HEK293 (cell line): ENCODE data around the gene TIAM1.

Experiments used
- CTCF ChIA-PET: fragments of 350-600 bp; formaldehyde crosslinking; extraction: SDS; loops from one replicate; lab custom pipeline; 2021; ENCODE audit warnings: antibody characterized with exemption; lab: Yijun Ruan, JAX
- POLR2A ChIA-PET: fragments of 300-600 bp; formaldehyde crosslinking; extraction: SDS; loops from one replicate; lab custom pipeline; 2020; ENCODE audit warnings: antibody characterized with exemption, inconsistent platforms; lab: Yijun Ruan, JAX
- H3K27ac ChIP-seq: fragments of 200-500 bp; sonication (Bioruptor generic); 2 replicates; pipeline ENCODE4 v1.5.1; 2014; ENCODE audit warnings: low read depth, low read length, control low read depth, inconsistent platforms; ENCODE audit errors: extremely low read depth
- H3K36me3 ChIP-seq, 2 experiments: fragments of 200-500 bp in 1 of 2; sonication (Bioruptor generic) in 1 of 2; 1 replicate in 1 of 2; 2 replicates in 1 of 2; pipeline ENCODE4 v1.5.1; 2014 to 2017; ENCODE audit warnings: inconsistent platforms in 2 of 2, low read length in 2 of 2; ENCODE audit not compliant: control insufficient read depth in 2 of 2, insufficient read depth in 1 of 2
- H3K4me1 ChIP-seq: fragments of 200-500 bp; sonication (Bioruptor generic); 2 replicates; pipeline ENCODE4 v1.5.1; 2014; ENCODE audit warnings: mild to moderate bottlenecking, low read length, inconsistent platforms; ENCODE audit not compliant: control insufficient read depth, insufficient read depth
- H3K4me3 ChIP-seq: 2 replicates; pipeline ENCODE4 v1.5.1; 2011; ENCODE audit warnings: low read depth, mild to moderate bottlenecking, control low read depth, low read length, moderate library complexity
- H3K9me3 ChIP-seq: fragments of 200-500 bp; sonication (Bioruptor generic); 2 replicates; pipeline ENCODE4 v1.5.1; 2014; ENCODE audit warnings: low read depth, low read length, inconsistent platforms; ENCODE audit not compliant: control insufficient read depth, insufficient read depth
- GFI1B ChIP-seq: fragments of 450-650 bp; formaldehyde crosslinking; IDR thresholded peaks from 2 replicates; pipeline ENCODE4 v1.5.1; 2016; ENCODE audit warnings: missing biosample characterization, missing genetic modification characterization
- HOXC10 ChIP-seq: sonication (generic); formaldehyde crosslinking; IDR thresholded peaks from 2 replicates; pipeline ENCODE4 v1.8.1; 2023; ENCODE audit warnings: mild to moderate bottlenecking, missing genetic modification reagents
- HOXD13 ChIP-seq: sonication (generic); formaldehyde crosslinking; IDR thresholded peaks from 2 replicates; pipeline ENCODE4 v1.8.0; 2022; ENCODE audit warnings: missing genetic modification reagents, borderline replicate concordance
- RBAK ChIP-seq: fragments of 450-650 bp; formaldehyde crosslinking; IDR thresholded peaks from 2 replicates; pipeline ENCODE4 v1.5.1; 2016; ENCODE audit warnings: missing biosample characterization, missing genetic modification characterization
- SETDB1 ChIP-seq: IDR thresholded peaks from one replicate; pipeline ENCODE4 v1.6.1; 2017; ENCODE audit warnings: mild to moderate bottlenecking, low read length, moderate library complexity, mixed read lengths; ENCODE audit not compliant: insufficient read length
- ZNF112 ChIP-seq: fragments of 450-650 bp; formaldehyde crosslinking; IDR thresholded peaks from 2 replicates; pipeline ENCODE4 v1.5.0; 2017; ENCODE audit warnings: missing biosample characterization, missing genetic modification characterization
- ZNF169 ChIP-seq: fragments of 450-650 bp; formaldehyde crosslinking; IDR thresholded peaks from 2 replicates; pipeline ENCODE4 v1.5.1; 2016; ENCODE audit warnings: missing biosample characterization, missing genetic modification characterization
- ZNF211 ChIP-seq: fragments of 450-650 bp; formaldehyde crosslinking; IDR thresholded peaks from 2 replicates; pipeline ENCODE4 v1.5.1; 2016; ENCODE audit warnings: low read depth, missing biosample characterization, missing genetic modification characterization
- ZNF426 ChIP-seq: fragments of 450-650 bp; formaldehyde crosslinking; IDR thresholded peaks from 2 replicates; pipeline ENCODE4 v1.5.1; 2017; ENCODE audit warnings: missing biosample characterization, missing genetic modification characterization, mild to moderate bottlenecking, inconsistent platforms, moderate library complexity
- ZNF501 ChIP-seq: fragments of 450-650 bp; formaldehyde crosslinking; IDR thresholded peaks from 2 replicates; pipeline ENCODE4 v1.5.1; 2016; ENCODE audit warnings: missing biosample characterization, missing genetic modification characterization
- ZNF530 ChIP-seq: fragments of 450-650 bp; formaldehyde crosslinking; IDR thresholded peaks from 2 replicates; pipeline ENCODE4 v1.5.1; 2016; ENCODE audit warnings: low read depth, missing biosample characterization, missing genetic modification characterization
- ZNF558 ChIP-seq: fragments of 450-650 bp; formaldehyde crosslinking; IDR thresholded peaks from 2 replicates; pipeline ENCODE4 v1.5.1; 2016; ENCODE audit warnings: missing biosample characterization, missing genetic modification characterization
- ZNF621 ChIP-seq: fragments of 450-650 bp; formaldehyde crosslinking; IDR thresholded peaks from 2 replicates; pipeline ENCODE4 v1.5.1; 2017; ENCODE audit warnings: missing biosample characterization, missing genetic modification characterization
- ZNF629 ChIP-seq: fragments of 450-650 bp; formaldehyde crosslinking; IDR thresholded peaks from 2 replicates; pipeline ENCODE4 v1.5.1; 2017; ENCODE audit warnings: missing biosample characterization, missing genetic modification characterization
- ZNF76 ChIP-seq: fragments of 450-650 bp; formaldehyde crosslinking; IDR thresholded peaks from 2 replicates; pipeline ENCODE4; 2016; ENCODE audit warnings: low read depth, missing biosample characterization, missing genetic modification characterization, borderline replicate concordance
- TF ChIP-seq, protein P1 (sequence below): fragments of 450-650 bp; formaldehyde crosslinking; IDR thresholded peaks from 2 replicates; pipeline ENCODE4 v1.5.1; 2016; ENCODE audit warnings: missing biosample characterization, missing genetic modification characterization
- TF ChIP-seq, protein P2 (sequence below): fragments of 450-650 bp; formaldehyde crosslinking; IDR thresholded peaks from 2 replicates; pipeline ENCODE4 v1.5.1; 2016; ENCODE audit warnings: missing biosample characterization, missing genetic modification characterization
- TF ChIP-seq, protein P3 (sequence below): fragments of 450-650 bp; IDR thresholded peaks from 2 replicates; pipeline ENCODE4 v1.5.1; 2018; ENCODE audit warnings: missing biosample characterization, mild to moderate bottlenecking, missing genetic modification characterization
- TF ChIP-seq, protein P4 (sequence below): fragments of 450-650 bp; formaldehyde crosslinking; IDR thresholded peaks from 2 replicates; pipeline ENCODE4 v1.5.1; 2017; ENCODE audit warnings: missing biosample characterization, mild to moderate bottlenecking, missing genetic modification characterization, moderate library complexity

TIAM1 gene

DNA sequence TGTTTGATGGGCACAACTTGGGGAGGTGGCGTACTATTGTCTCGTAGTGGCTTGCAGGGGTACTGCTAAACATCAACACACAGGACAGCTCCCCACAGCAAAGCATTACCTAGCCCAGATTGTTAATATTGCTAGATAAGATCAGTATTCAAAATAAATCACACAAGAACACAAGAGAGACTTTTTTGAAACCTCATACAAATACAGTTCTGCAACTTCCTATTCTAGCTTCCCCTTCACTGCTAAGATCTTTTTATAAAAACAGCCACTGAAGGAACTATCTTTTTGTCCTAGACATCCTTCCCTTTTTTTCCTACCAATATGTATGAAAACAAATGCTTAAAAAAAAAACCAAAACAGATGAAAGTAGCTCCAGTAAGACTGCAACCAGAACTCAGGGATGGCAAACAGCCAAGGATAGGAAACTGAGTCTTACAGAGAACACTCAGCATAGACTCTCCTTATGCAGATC is 167.9 kb downstream of the TIAM1 start:
- H3K27ac ChIP-seq: no peak overlapping the region
- H3K4me1 ChIP-seq: no peaks in the 10 kb centered on the region
- H3K9me3 ChIP-seq: no peaks in the 10 kb centered on the region
- TF ChIP-seq HOXD13 (no peak), ZNF629 (tag by site-specific recombination) (no peak), ZNF211 (no peak), ZNF426 (tag by site-specific recombination) (no peak), GFI1B (no peak), SETDB1 (no peak), ZNF558 (tag by site-specific recombination) (no peak), HOXC10 (CRISPR knock-in tag) (no peak), ZNF112 (tag by site-specific recombination) (no peak), RBAK (tag by site-specific recombination) (no peak), ZNF169 (no peak), ZNF621 (no peak), ZNF76 (tag by site-specific recombination) (no peak), ZNF530 (no peak), ZNF501 (tag by site-specific recombination) (no peak)
- TF ChIP-seq, protein P1, sequence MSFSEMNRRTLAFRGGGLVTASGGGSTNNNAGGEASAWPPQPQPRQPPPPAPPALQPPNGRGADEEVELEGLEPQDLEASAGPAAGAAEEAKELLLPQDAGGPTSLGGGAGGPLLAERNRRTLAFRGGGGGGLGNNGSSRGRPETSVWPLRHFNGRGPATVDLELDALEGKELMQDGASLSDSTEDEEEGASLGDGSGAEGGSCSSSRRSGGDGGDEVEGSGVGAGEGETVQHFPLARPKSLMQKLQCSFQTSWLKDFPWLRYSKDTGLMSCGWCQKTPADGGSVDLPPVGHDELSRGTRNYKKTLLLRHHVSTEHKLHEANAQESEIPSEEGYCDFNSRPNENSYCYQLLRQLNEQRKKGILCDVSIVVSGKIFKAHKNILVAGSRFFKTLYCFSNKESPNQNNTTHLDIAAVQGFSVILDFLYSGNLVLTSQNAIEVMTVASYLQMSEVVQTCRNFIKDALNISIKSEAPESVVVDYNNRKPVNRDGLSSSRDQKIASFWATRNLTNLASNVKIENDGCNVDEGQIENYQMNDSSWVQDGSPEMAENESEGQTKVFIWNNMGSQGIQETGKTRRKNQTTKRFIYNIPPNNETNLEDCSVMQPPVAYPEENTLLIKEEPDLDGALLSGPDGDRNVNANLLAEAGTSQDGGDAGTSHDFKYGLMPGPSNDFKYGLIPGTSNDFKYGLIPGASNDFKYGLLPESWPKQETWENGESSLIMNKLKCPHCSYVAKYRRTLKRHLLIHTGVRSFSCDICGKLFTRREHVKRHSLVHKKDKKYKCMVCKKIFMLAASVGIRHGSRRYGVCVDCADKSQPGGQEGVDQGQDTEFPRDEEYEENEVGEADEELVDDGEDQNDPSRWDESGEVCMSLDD (tag by site-specific recombination): no peak
- TF ChIP-seq, protein P2, sequence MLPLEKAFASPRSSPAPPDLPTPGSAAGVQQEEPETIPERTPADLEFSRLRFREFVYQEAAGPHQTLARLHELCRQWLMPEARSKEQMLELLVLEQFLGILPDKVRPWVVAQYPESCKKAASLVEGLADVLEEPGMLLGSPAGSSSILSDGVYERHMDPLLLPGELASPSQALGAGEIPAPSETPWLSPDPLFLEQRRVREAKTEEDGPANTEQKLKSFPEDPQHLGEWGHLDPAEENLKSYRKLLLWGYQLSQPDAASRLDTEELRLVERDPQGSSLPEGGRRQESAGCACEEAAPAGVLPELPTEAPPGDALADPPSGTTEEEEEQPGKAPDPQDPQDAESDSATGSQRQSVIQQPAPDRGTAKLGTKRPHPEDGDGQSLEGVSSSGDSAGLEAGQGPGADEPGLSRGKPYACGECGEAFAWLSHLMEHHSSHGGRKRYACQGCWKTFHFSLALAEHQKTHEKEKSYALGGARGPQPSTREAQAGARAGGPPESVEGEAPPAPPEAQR (tag by site-specific recombination): no peak
- TF ChIP-seq, protein P3, sequence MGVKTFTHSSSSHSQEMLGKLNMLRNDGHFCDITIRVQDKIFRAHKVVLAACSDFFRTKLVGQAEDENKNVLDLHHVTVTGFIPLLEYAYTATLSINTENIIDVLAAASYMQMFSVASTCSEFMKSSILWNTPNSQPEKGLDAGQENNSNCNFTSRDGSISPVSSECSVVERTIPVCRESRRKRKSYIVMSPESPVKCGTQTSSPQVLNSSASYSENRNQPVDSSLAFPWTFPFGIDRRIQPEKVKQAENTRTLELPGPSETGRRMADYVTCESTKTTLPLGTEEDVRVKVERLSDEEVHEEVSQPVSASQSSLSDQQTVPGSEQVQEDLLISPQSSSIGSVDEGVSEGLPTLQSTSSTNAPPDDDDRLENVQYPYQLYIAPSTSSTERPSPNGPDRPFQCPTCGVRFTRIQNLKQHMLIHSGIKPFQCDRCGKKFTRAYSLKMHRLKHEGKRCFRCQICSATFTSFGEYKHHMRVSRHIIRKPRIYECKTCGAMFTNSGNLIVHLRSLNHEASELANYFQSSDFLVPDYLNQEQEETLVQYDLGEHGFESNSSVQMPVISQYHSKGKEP (tag by site-specific recombination): no peak
- TF ChIP-seq, protein P4, sequence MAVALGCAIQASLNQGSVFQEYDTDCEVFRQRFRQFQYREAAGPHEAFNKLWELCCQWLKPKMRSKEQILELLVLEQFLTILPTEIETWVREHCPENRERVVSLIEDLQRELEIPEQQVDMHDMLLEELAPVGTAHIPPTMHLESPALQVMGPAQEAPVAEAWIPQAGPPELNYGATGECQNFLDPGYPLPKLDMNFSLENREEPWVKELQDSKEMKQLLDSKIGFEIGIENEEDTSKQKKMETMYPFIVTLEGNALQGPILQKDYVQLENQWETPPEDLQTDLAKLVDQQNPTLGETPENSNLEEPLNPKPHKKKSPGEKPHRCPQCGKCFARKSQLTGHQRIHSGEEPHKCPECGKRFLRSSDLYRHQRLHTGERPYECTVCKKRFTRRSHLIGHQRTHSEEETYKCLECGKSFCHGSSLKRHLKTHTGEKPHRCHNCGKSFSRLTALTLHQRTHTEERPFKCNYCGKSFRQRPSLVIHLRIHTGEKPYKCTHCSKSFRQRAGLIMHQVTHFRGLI: no peak
- H3K4me3 ChIP-seq: no peak overlapping the region
- ChIA-PET POLR2A (no interaction called here), CTCF (interaction anchor here (1.0 to 2.4 kb wide), 3 partner anchors 66 to 405 kb away, joined by 3 to 8 read pairs (median 6); no protein-coding TSS in a partner anchor)
- H3K36me3 ChIP-seq: peaks cover 0 to 4% of the 10 kb centered on the region in 2 experiments; a peak in 1 of 3 replicates
